ENCODE results near the gene GLUD2. TPM values are rescaled to one million over a fixed set of nuclear protein-coding genes. Genes with fewer than 3 reads are reported as not detected.

Gene GLUD2
- total and polyA plus RNA-seq, 5 donors from 2014 or later, result 0.32 to 1.1 (median 0.47) TPM

DNA sequence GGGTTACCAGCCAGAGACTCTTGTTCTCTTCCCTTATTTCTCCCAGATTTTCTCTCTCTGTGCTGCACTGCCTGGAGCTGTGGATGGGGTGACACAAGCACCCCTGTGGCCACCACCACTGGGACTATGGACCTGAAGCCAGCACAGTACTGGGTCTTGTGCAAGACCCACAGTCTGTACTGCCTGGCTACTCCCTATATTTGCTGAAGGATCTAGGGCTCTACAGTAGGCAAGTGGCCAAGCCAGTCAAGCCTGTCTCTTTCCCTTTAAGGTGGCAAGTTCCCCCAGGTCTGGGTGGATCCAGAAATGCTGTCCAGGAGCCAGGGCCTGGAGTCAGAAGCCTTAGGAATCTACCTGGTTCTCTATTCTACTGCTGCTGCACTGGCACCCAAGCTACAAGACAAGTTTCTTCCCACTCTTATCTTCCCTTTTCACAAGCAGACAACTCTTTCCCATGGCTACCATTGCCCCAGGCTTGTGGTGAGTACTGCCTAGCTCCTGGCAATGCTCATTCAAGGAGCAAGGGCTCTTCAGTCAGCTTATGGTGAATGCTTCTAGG lies 33.4 kb upstream of the GLUD2 start:
- H3K27me3 Mint-ChIP-seq, result no peaks in the 10 kb centered on the region
- no peaks in the 10 kb centered on the region for H3K27me3 ChIP-seq (ENCODE audit: control insufficient read depth, insufficient read depth, low read length)
- H3K9me3 ChIP-seq (ENCODE audit: control insufficient read depth in 2 of 2, low read length in 2 of 2), result no peaks in the 10 kb centered on the region
- no peaks in the 10 kb centered on the region for H3K4me1 Mint-ChIP-seq
- no peak overlapping the region for H3K27ac Mint-ChIP-seq
- H3K9me3 Mint-ChIP-seq, result peaks cover 0 to 5% (median 0%) of the 10 kb centered on the region in 7 donors
- no peak overlapping the region for H3K4me3 ChIP-seq (ENCODE audit: low read depth, low read length)
- no peaks in the 10 kb centered on the region for H3K36me3 ChIP-seq (ENCODE audit: control insufficient read depth, insufficient read depth, low read length)
- no peaks in the 10 kb centered on the region for H3K36me3 Mint-ChIP-seq
- H3K4me1 ChIP-seq (ENCODE audit: control insufficient read depth, insufficient read depth, low read length, poor library complexity, severe bottlenecking), result no peaks in the 10 kb centered on the region
- DNase-seq (no peak), ATAC-seq (ENCODE audit: low read depth in 2 of 2) (no peak)
- no peak overlapping the region for H3K4me3 Mint-ChIP-seq
- no peak overlapping the region for H3K27ac ChIP-seq (ENCODE audit: insufficient read depth, low read length, poor library complexity, severe bottlenecking)

DNA sequence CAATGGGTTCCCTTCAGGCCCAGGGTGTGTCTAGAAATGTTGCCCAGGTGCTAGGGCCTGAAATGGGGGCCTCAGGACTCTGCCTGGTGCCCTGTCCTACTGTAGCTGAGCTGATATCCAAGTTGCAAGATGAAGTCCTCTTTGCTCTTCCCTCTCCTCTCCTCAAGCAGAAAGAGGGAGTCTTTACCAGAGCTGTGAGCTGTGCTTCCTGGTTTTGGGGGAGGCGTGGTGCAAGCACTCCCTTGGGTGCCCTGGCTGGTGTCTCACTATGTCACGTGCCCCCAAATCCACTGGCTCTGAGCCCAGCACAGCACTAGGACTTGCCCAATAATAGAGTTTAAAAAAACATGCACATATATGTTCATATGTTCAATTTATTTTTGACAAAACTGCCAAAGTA lies 32.6 kb upstream of the GLUD2 start:
- H3K9me3 ChIP-seq (ENCODE audit: control insufficient read depth in 2 of 2, low read length in 2 of 2), result no peaks in the 10 kb centered on the region
- DNase-seq, result no peak
- no peaks in the 10 kb centered on the region for H3K27me3 Mint-ChIP-seq
- H3K4me3 Mint-ChIP-seq, result no peak overlapping the region
- H3K27ac ChIP-seq (ENCODE audit: insufficient read depth, low read length, poor library complexity, severe bottlenecking), result no peak overlapping the region
- H3K4me1 ChIP-seq (ENCODE audit: control insufficient read depth, insufficient read depth, low read length, poor library complexity, severe bottlenecking), result no peaks in the 10 kb centered on the region
- no peaks in the 10 kb centered on the region for H3K4me1 Mint-ChIP-seq
- no peaks in the 10 kb centered on the region for H3K36me3 Mint-ChIP-seq
- no peaks in the 10 kb centered on the region for H3K36me3 ChIP-seq (ENCODE audit: control insufficient read depth, insufficient read depth, low read length)
- H3K4me3 ChIP-seq (ENCODE audit: low read depth, low read length), result no peak overlapping the region
- peaks cover 0 to 5% (median 0%) of the 10 kb centered on the region in 7 donors for H3K9me3 Mint-ChIP-seq
- no peak for ATAC-seq (ENCODE audit: low read depth in 2 of 2)
- H3K27ac Mint-ChIP-seq, result no peak overlapping the region
- no peaks in the 10 kb centered on the region for H3K27me3 ChIP-seq (ENCODE audit: control insufficient read depth, insufficient read depth, low read length)

DNA sequence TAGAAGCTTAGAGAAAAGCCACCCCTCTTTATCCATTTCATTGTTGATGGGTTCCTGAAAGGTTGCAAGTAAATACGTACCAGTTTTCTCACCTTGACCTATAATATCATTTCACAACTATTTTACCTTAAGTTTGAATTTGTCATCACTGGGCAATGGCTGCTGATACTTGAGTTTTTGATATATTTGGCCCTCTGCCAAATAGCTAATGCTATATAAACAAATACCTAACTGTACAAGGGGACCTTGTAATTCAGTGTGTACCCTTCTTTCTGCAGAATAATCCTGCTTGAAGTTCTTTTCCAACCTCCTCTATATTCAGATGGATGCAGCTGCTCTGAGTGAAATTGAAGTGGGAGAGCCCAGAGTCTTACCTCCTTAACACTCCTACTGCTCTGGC lies 19.0 kb upstream of the GLUD2 start:
- H3K27me3 ChIP-seq (ENCODE audit: control insufficient read depth, insufficient read depth, low read length), result no peaks in the 10 kb centered on the region
- H3K4me1 ChIP-seq (ENCODE audit: control insufficient read depth, insufficient read depth, low read length, poor library complexity, severe bottlenecking), result no peaks in the 10 kb centered on the region
- ATAC-seq (ENCODE audit: low read depth in 2 of 2) (no peak), DNase-seq (no peak)
- Mint-ChIP-seq H3K9me3 (no peaks in the 10 kb centered on the region), H3K36me3 (no peaks in the 10 kb centered on the region), H3K4me3 (no peak overlapping the region), H3K4me1 (no peaks in the 10 kb centered on the region), H3K27ac (no peak overlapping the region), H3K27me3 (no peaks in the 10 kb centered on the region)
- no peak overlapping the region for H3K4me3 ChIP-seq (ENCODE audit: low read depth, low read length)
- H3K36me3 ChIP-seq (ENCODE audit: control insufficient read depth, insufficient read depth, low read length), result no peaks in the 10 kb centered on the region
- H3K9me3 ChIP-seq (ENCODE audit: control insufficient read depth in 2 of 2, low read length in 2 of 2), result no peaks in the 10 kb centered on the region
- H3K27ac ChIP-seq (ENCODE audit: insufficient read depth, low read length, poor library complexity, severe bottlenecking), result no peak overlapping the region

DNA sequence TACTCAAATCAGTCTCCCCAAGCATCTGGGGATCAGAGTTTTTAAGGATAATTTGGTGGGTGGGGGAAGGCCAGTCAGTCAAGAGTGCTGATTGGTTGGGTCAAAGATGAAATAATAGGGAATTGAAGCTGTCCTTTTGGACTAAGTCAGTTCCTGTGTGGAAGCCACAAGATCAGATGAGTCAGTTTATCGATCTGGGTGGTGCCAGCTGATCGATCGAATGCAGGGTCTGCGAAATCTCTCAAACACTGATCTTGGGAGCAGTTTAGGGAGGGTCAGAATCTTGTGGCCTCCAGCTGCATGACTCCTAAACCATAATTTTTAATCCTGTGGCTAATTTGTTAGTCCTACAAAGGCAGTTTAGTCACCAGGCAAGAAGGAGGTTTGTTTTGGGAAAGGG lies 17.3 kb upstream of the GLUD2 start:
- Histone ChIP-seq H3K4me1 (ENCODE audit: control insufficient read depth, insufficient read depth, low read length, poor library complexity, severe bottlenecking) (no peaks in the 10 kb centered on the region), H3K27me3 (ENCODE audit: control insufficient read depth, insufficient read depth, low read length) (no peaks in the 10 kb centered on the region), H3K27ac (ENCODE audit: insufficient read depth, low read length, poor library complexity, severe bottlenecking) (no peak overlapping the region), H3K4me3 (ENCODE audit: low read depth, low read length) (no peak overlapping the region), H3K36me3 (ENCODE audit: control insufficient read depth, insufficient read depth, low read length) (no peaks in the 10 kb centered on the region), H3K9me3 (ENCODE audit: control insufficient read depth in 2 of 2, low read length in 2 of 2) (no peaks in the 10 kb centered on the region)
- ATAC-seq (ENCODE audit: low read depth in 2 of 2) (no peak), DNase-seq (no peak)
- Mint-ChIP-seq H3K9me3 (no peaks in the 10 kb centered on the region), H3K36me3 (no peaks in the 10 kb centered on the region), H3K4me3 (no peak overlapping the region), H3K27ac (no peak overlapping the region), H3K27me3 (no peaks in the 10 kb centered on the region), H3K4me1 (no peaks in the 10 kb centered on the region)

DNA sequence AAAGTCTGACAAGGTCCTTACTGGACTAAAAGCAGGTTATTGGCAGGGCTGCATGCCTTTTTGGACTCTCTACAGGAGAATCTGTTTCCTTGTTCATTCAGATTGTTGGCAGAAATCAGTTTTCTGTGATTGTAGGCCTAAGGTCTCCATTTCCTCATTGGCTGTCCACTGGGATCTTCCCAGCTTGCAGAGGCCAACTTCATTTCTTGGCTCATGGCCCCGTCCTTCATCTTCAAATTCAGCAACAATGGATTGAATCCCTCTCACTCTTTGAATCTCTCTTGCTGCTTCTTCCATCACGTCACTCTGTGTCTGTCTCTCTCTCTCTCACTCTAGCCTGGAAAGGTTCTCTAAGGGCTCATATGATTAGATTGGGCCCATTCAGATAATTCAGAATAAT lies 14.9 kb upstream of the GLUD2 start:
- Mint-ChIP-seq H3K27ac (no peak overlapping the region), H3K4me3 (no peak overlapping the region), H3K27me3 (no peaks in the 10 kb centered on the region), H3K9me3 (no peaks in the 10 kb centered on the region), H3K4me1 (no peaks in the 10 kb centered on the region), H3K36me3 (no peaks in the 10 kb centered on the region)
- ATAC-seq (ENCODE audit: low read depth in 2 of 2) (no peak), DNase-seq (no peak)
- no peak overlapping the region for H3K27ac ChIP-seq (ENCODE audit: insufficient read depth, low read length, poor library complexity, severe bottlenecking)
- H3K27me3 ChIP-seq (ENCODE audit: control insufficient read depth, insufficient read depth, low read length), result no peaks in the 10 kb centered on the region
- H3K4me1 ChIP-seq (ENCODE audit: control insufficient read depth, insufficient read depth, low read length, poor library complexity, severe bottlenecking), result no peaks in the 10 kb centered on the region
- H3K4me3 ChIP-seq (ENCODE audit: low read depth, low read length), result no peak overlapping the region
- H3K36me3 ChIP-seq (ENCODE audit: control insufficient read depth, insufficient read depth, low read length), result no peaks in the 10 kb centered on the region
- no peaks in the 10 kb centered on the region for H3K9me3 ChIP-seq (ENCODE audit: control insufficient read depth in 2 of 2, low read length in 2 of 2)

DNA sequence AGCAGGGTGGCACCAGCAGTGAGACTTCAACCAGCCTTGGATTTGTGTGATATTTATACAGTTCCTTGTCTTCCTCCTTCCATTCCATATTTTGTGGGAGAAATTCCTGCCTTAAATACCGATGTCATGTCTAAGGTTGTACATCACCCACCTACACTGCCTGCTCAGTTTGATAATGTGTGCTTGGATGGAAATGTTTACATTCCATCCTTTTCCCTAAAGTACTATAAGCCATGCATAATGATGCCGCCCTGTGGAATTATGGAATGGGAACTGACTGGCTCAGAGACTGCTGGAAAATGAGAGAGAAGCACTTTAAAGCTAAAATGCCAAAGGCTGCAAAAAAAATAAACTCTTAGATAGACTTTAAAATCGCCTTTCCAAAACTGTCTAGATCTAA lies 11.3 kb upstream of the GLUD2 start:
- no peak overlapping the region for H3K4me3 Mint-ChIP-seq
- H3K9me3 Mint-ChIP-seq, result peaks cover 0 to 3% (median 0%) of the 10 kb centered on the region in 7 donors

DNA sequence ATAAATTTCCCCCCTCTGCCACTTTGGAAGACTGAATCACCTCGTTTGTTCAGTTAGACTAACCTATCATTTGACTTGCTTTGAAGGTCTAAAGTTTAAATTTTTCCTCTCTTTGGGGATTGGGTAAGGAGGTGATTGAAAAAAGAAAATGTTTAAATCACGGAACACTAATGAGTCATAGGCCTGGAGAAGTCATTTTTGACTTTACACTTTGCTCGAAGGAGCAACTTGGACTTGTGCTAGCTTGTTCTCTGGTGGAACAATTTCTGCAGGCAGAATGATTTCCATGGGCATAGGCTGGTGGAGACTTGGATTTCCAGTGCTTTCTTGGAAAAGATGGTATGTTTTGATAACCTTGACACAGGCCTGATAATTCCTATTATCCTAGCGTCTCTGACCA lies 10.5 kb upstream of the GLUD2 start:
- no peak for DNase-seq
- no peaks in the 10 kb centered on the region for H3K4me1 Mint-ChIP-seq
- H3K9me3 Mint-ChIP-seq, result peaks cover 0 to 3% (median 0%) of the 10 kb centered on the region in 7 donors
- no peak for ATAC-seq (ENCODE audit: low read depth in 2 of 2)
- no peaks in the 10 kb centered on the region for H3K27me3 ChIP-seq (ENCODE audit: control insufficient read depth, insufficient read depth, low read length)
- H3K4me3 Mint-ChIP-seq, result no peak overlapping the region
- no peaks in the 10 kb centered on the region for H3K36me3 ChIP-seq (ENCODE audit: control insufficient read depth, insufficient read depth, low read length)
- H3K27ac ChIP-seq (ENCODE audit: insufficient read depth, low read length, poor library complexity, severe bottlenecking), result no peak overlapping the region
- no peak overlapping the region for H3K27ac Mint-ChIP-seq
- no peaks in the 10 kb centered on the region for H3K36me3 Mint-ChIP-seq
- H3K4me1 ChIP-seq (ENCODE audit: control insufficient read depth, insufficient read depth, low read length, poor library complexity, severe bottlenecking), result no peaks in the 10 kb centered on the region
- H3K9me3 ChIP-seq (ENCODE audit: control insufficient read depth in 2 of 2, low read length in 2 of 2), result no peaks in the 10 kb centered on the region
- H3K27me3 Mint-ChIP-seq, result no peaks in the 10 kb centered on the region
- no peak overlapping the region for H3K4me3 ChIP-seq (ENCODE audit: low read depth, low read length)

More for the DNA sequence above, 11.3 kb upstream of the GLUD2 start:
- Histone ChIP-seq H3K27me3 (ENCODE audit: control insufficient read depth, insufficient read depth, low read length) (no peaks in the 10 kb centered on the region), H3K36me3 (ENCODE audit: control insufficient read depth, insufficient read depth, low read length) (no peaks in the 10 kb centered on the region), H3K27ac (ENCODE audit: insufficient read depth, low read length, poor library complexity, severe bottlenecking) (no peak overlapping the region), H3K4me1 (ENCODE audit: control insufficient read depth, insufficient read depth, low read length, poor library complexity, severe bottlenecking) (no peaks in the 10 kb centered on the region), H3K9me3 (ENCODE audit: control insufficient read depth in 2 of 2, low read length in 2 of 2) (no peaks in the 10 kb centered on the region), H3K4me3 (ENCODE audit: low read depth, low read length) (no peak overlapping the region)
- DNase-seq (no peak), ATAC-seq (ENCODE audit: low read depth in 2 of 2) (no peak)
- Mint-ChIP-seq H3K27ac (no peak overlapping the region), H3K27me3 (no peaks in the 10 kb centered on the region), H3K36me3 (no peaks in the 10 kb centered on the region), H3K4me1 (no peaks in the 10 kb centered on the region)

DNA sequence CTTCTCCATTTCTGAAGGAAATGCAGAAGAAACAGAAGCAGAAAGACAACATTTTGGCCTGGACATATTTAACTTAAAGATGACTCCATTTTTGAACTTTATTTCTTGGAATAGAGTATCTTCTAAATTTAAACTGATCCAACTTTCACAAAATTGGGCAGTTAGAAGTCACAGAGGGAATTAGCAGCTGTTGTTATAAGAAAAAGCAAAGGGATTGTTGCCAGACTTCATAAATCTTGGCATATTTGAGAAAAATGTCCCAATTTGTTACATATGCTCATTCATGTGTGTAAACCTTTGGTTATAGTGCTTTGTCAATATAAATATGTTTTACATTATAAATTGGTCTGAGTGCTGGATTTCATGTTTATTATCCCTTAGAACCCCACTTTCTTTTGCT lies 3.4 kb downstream of the GLUD2 start:
- no peak overlapping the region for H3K27ac Mint-ChIP-seq
- no peaks in the 10 kb centered on the region for H3K9me3 Mint-ChIP-seq
- H3K36me3 Mint-ChIP-seq, result no peaks in the 10 kb centered on the region
- H3K4me3 Mint-ChIP-seq, result no peak overlapping the region
- peaks cover 4% of the 10 kb centered on the region for H3K27me3 Mint-ChIP-seq
- H3K9me3 ChIP-seq (ENCODE audit: control insufficient read depth in 2 of 2, low read length in 2 of 2), result no peaks in the 10 kb centered on the region
- no peaks in the 10 kb centered on the region for H3K27me3 ChIP-seq (ENCODE audit: control insufficient read depth, insufficient read depth, low read length)
- DNase-seq, result no peak
- H3K4me3 ChIP-seq (ENCODE audit: low read depth, low read length), result no peak overlapping the region
- no peaks in the 10 kb centered on the region for H3K36me3 ChIP-seq (ENCODE audit: control insufficient read depth, insufficient read depth, low read length)
- H3K27ac ChIP-seq (ENCODE audit: insufficient read depth, low read length, poor library complexity, severe bottlenecking), result no peak overlapping the region
- H3K4me1 ChIP-seq (ENCODE audit: control insufficient read depth, insufficient read depth, low read length, poor library complexity, severe bottlenecking), result no peaks in the 10 kb centered on the region
- H3K4me1 Mint-ChIP-seq, result no peaks in the 10 kb centered on the region
- no peak for ATAC-seq (ENCODE audit: low read depth in 2 of 2)
